Measurements from ENCODE around the gene PI4KA. TPM values are rescaled to one million over a fixed set of nuclear protein-coding genes. Genes with fewer than 3 reads are reported as not detected.

The PI4KA gene
- total RNA-seq, 1 experiment from 2014 or later = 54.3 TPM

DNA sequence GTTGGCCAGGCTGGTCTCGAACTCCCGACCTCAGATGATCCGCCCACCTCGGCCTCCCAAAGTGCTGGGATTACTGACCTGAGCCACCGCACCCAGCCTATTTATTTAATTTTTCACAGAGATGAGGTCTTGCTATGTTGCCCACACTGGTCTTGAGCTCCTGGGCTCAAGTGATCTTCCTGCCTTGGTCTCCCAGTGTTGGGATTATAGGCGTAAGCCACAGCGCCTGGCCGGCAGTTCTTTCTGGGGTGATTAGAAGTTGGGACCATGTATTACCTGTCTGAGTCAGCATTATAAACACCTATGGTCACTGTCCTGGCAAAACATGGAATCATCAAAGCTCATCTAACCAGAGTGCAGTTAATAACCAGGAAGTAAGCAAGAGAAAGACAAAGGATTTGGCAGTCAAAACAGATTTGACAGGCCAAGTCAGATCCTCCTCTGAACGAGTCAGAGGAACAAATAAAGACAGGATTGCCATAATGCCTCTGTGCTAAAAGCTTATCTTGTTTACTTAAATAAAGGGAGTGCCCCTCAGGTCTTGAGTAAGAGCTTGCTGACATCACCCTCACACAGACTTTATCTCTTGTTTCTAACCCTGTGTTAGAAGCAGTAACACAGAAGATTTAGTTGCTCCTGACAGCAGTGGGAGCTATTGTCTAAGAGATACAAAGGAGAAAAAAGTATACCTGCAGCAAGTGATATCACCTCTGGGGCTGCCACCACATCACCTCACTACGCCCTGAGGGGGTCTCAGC lies 81.0 kb downstream of the PI4KA start:
- DNase-seq (ENCODE audit: low read depth, low spot score) (no peak), ATAC-seq (no peak)
- no peaks in the 10 kb centered on the region for H3K9me3 ChIP-seq (ENCODE audit: control insufficient read depth, insufficient read depth, low read depth, low read length)
- no peak overlapping the region for H3K27ac ChIP-seq (ENCODE audit: low read length)
- no peaks in the 10 kb centered on the region for H3K27me3 ChIP-seq (ENCODE audit: control insufficient read depth, insufficient read depth, low read length)
- H3K36me3 ChIP-seq (ENCODE audit: control insufficient read depth, insufficient read depth, low read length) = peaks cover 3% of the 10 kb centered on the region; the same call in 1 of the 2 replicates
- no peak overlapping the region for H3K4me3 ChIP-seq (ENCODE audit: low read depth in 2 of 2, low read length in 2 of 2)
- no peak for TF ChIP-seq SIN3A (IDR thresholded peaks at IDR 0.05; ENCODE audit: borderline replicate concordance, insufficient read depth, low read depth, low read length)
- ChIA-PET CTCF (no interaction called here), POLR2A (no interaction called here)
- in situ Hi-C loops (cut with HindIII; ENCODE audit: low pct_unique_long_range_greater_than_20kb, low sequenced_read_pairs) = no loop called here
- intact Hi-C loops (cut with micrococcal nuclease; ENCODE audit: unreplicated experiment) = no loop called here
- no TSS peak for BruUV-seq (replicated peaks)
- no peaks in the 10 kb centered on the region for H3K4me1 ChIP-seq (ENCODE audit: control insufficient read depth, insufficient read depth, low read length)

DNA sequence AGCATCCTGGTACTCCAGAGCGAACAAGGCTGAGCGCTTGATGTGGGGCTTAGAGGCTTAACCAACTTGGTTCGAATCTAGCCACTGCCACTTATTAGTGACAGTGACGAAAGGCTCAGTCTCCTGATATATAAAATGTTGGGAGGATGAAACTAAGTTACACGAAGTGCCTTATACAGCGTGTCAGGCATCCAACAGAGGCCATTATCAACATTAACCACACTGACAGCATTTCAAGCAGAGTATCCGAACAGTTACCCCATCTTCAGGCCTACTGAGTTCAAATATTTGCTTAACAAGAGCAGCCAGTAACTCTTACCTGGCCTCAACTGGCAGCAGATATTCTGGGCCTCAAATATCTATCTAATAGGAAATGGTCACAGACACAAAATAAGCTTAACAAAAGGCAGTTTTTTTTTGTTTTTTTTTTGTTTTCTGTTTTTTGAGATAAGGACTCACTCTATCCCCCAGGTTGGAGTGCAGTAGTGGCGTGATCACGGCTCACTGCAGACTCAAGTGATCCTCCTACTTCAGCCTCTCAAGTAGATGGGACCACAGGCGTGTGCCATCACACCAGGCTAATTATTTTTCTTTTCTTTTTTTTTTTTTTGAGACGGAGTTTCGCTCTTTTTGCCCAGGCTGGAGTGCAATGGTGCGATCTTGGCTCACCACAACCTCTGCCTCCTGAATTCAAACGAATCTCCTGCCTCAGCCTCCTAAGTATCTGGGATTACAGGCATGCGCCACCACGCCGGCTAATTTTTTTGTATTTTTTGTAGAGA lies 81.8 kb downstream of the PI4KA start:
- CTCF ChIA-PET = no interaction called here
- no TSS peak for BruUV-seq (replicated peaks)
- no peak overlapping the region for H3K4me3 ChIP-seq (ENCODE audit: low read depth in 2 of 2, low read length in 2 of 2)
- H3K36me3 ChIP-seq (ENCODE audit: control insufficient read depth, insufficient read depth, low read length) = peaks cover 3% of the 10 kb centered on the region; the same call in 1 of the 2 replicates
- ATAC-seq (no peak), DNase-seq (ENCODE audit: low read depth, low spot score) (no peak)
- no peak overlapping the region for H3K27ac ChIP-seq (ENCODE audit: low read length)
- POLR2A ChIA-PET = no interaction called here
- no peaks in the 10 kb centered on the region for H3K4me1 ChIP-seq (ENCODE audit: control insufficient read depth, insufficient read depth, low read length)
- no peak for TF ChIP-seq TCF7L2 (IDR thresholded peaks at IDR 0.05; ENCODE audit: low read depth, low read length)
- TF ChIP-seq, protein P1, sequence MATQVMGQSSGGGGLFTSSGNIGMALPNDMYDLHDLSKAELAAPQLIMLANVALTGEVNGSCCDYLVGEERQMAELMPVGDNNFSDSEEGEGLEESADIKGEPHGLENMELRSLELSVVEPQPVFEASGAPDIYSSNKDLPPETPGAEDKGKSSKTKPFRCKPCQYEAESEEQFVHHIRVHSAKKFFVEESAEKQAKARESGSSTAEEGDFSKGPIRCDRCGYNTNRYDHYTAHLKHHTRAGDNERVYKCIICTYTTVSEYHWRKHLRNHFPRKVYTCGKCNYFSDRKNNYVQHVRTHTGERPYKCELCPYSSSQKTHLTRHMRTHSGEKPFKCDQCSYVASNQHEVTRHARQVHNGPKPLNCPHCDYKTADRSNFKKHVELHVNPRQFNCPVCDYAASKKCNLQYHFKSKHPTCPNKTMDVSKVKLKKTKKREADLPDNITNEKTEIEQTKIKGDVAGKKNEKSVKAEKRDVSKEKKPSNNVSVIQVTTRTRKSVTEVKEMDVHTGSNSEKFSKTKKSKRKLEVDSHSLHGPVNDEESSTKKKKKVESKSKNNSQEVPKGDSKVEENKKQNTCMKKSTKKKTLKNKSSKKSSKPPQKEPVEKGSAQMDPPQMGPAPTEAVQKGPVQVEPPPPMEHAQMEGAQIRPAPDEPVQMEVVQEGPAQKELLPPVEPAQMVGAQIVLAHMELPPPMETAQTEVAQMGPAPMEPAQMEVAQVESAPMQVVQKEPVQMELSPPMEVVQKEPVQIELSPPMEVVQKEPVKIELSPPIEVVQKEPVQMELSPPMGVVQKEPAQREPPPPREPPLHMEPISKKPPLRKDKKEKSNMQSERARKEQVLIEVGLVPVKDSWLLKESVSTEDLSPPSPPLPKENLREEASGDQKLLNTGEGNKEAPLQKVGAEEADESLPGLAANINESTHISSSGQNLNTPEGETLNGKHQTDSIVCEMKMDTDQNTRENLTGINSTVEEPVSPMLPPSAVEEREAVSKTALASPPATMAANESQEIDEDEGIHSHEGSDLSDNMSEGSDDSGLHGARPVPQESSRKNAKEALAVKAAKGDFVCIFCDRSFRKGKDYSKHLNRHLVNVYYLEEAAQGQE (IDR thresholded peaks at IDR 0.05; ENCODE audit: insufficient read depth in 1 of 2, low read depth in 2 of 2, low read length in 1 of 2) = no peak
- TF ChIP-seq, protein P2, sequence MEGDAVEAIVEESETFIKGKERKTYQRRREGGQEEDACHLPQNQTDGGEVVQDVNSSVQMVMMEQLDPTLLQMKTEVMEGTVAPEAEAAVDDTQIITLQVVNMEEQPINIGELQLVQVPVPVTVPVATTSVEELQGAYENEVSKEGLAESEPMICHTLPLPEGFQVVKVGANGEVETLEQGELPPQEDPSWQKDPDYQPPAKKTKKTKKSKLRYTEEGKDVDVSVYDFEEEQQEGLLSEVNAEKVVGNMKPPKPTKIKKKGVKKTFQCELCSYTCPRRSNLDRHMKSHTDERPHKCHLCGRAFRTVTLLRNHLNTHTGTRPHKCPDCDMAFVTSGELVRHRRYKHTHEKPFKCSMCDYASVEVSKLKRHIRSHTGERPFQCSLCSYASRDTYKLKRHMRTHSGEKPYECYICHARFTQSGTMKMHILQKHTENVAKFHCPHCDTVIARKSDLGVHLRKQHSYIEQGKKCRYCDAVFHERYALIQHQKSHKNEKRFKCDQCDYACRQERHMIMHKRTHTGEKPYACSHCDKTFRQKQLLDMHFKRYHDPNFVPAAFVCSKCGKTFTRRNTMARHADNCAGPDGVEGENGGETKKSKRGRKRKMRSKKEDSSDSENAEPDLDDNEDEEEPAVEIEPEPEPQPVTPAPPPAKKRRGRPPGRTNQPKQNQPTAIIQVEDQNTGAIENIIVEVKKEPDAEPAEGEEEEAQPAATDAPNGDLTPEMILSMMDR (IDR thresholded peaks at IDR 0.05) = no peak
- H3K9me3 ChIP-seq (ENCODE audit: control insufficient read depth, insufficient read depth, low read depth, low read length) = no peaks in the 10 kb centered on the region
- H3K27me3 ChIP-seq (ENCODE audit: control insufficient read depth, insufficient read depth, low read length) = no peaks in the 10 kb centered on the region
- intact Hi-C loops (cut with micrococcal nuclease; ENCODE audit: unreplicated experiment) = no loop called here
- in situ Hi-C loops (cut with HindIII; ENCODE audit: low pct_unique_long_range_greater_than_20kb, low sequenced_read_pairs) = no loop called here

DNA sequence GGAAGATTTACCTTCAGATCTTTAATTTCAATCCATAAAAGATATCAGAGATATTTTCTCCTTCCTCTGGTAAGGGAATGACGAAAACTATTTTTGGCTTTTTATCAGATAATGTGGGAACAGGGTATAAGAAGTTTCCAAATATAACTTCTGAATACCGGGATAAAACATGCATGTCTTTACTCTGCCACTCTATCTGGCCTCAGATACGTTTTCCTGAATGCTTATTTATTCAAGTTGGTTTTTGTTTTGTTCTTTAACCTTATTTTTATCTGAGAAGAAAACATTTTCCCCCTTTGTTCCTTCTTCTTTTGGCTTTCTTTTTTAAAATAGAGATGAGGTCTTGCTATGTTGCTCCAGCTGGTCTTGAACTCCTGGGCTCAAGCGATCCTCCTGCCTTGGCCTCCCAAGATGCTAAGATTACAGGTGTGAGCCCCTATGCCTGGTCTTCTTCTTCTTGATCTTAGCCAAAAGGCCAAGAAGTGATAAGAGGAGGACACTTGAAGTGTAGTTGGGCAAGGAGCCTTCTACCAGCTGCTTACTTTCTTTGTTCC lies 83.2 kb downstream of the PI4KA start:
- no TSS peak for BruUV-seq (replicated peaks)
- ChIA-PET CTCF (no interaction called here), POLR2A (no interaction called here)
- Histone ChIP-seq H3K27me3 (ENCODE audit: control insufficient read depth, insufficient read depth, low read length) (no peaks in the 10 kb centered on the region), H3K36me3 (ENCODE audit: control insufficient read depth, insufficient read depth, low read length) (peaks cover 3% of the 10 kb centered on the region; the same call in 1 of the 2 replicates), H3K9me3 (ENCODE audit: control insufficient read depth, insufficient read depth, low read depth, low read length) (no peaks in the 10 kb centered on the region), H3K4me3 (ENCODE audit: low read depth in 2 of 2, low read length in 2 of 2) (no peak overlapping the region), H3K27ac (ENCODE audit: low read length) (no peak overlapping the region), H3K4me1 (ENCODE audit: control insufficient read depth, insufficient read depth, low read length) (no peaks in the 10 kb centered on the region)
- in situ Hi-C loops (cut with HindIII; ENCODE audit: low pct_unique_long_range_greater_than_20kb, low sequenced_read_pairs) = no loop called here
- TF ChIP-seq TCF7L2 (IDR thresholded peaks at IDR 0.05; ENCODE audit: low read depth, low read length) = no peak
- TF ChIP-seq, protein P2 (IDR thresholded peaks at IDR 0.05) = no peak
- ATAC-seq = no peak
- no peak for DNase-seq (ENCODE audit: low read depth, low spot score)
- intact Hi-C loops (cut with micrococcal nuclease; ENCODE audit: unreplicated experiment) = no loop called here
